HG02642 (cell line): ENCODE data around the gene HOXC10.

Experiments
- ATAC-seq: cut with Tn5 transposase; IDR thresholded peaks from one replicate; pipeline ENCODE4 v1.9.1; 2021; ENCODE audit warnings: mild to moderate bottlenecking; ENCODE audit not compliant: unreplicated experiment, poor library complexity

Gene HOXC10

DNA sequence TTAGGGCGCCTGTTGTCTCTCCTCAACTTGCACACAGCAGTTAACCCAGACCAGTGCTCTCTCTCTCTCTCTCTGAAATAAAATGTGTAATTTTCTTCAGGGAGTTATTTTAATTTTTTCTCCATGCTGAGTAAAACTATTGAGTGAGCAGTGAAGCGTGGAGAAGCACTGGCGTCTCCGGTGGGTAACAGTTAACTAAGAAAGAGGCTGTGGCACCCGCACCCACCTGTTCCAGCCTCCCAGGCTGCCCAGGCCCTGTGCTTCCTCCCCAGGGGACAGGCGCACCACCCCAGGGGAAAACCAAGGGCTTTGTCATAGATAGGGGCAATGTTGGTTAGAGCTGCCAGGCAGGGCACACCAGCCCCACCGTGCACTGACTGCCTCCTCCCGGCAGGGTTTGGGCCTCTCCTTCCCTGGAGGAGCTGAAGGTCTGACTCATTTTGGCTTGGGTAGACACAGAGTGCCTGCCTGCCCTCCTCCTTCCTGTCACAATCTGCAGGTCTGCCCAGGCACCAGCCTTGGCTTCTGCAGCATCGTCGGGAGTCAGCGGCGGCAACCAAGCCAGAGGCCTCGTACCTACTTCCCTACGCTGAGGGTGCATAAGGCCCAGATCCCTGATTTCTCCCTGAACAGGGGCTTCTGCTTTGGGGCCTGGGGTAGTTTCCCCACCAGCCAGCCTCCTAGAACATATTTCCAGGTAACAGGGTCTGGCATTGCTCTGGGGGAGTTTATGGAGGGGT, 51.8 kb downstream of the HOXC10 start:
- ATAC-seq: no peak

DNA sequence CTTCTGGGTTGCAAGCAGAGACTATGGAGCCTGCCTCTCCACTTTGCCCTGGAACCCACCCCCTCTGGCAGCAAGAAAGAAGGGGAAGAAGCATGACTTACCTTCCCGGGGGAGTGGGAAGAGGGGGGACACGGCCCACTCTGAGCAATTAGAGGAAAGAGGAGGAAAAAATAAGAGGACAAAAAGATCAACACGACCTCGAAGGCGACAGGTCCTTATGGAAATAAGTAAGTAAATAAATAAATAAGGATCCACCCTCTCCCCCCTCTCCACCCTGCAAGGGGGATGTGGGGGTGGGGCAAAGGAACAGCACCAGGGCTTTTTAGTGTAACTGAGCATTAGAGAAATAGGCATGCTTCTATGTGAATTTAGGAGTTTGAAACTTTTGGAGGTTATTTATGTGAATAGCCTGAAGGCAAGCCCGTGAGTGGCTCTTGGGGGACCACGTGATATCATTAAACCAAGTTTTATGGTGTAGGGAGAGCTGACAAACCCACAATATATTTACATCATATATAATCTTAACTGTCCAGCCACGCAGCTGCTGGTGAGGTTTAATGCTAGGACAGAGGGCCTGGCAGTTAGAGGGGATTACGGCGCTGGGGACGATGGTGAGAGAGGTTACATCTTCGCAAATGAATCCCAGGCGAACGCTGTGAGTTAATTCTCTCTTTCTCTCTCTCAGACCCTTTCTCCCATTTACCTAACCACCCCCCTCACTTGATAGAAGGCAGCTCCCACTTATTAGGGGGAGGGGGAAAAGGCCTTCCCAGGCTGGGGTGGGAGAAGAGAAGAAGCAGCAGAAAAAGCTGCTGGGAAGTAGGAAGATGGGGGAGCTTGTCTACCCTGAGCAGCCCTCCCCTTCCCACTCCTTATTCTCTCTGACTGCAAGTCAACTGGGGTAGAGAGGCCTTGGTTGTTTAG, 52.7 kb downstream of the HOXC10 start:
- no peak for ATAC-seq

DNA sequence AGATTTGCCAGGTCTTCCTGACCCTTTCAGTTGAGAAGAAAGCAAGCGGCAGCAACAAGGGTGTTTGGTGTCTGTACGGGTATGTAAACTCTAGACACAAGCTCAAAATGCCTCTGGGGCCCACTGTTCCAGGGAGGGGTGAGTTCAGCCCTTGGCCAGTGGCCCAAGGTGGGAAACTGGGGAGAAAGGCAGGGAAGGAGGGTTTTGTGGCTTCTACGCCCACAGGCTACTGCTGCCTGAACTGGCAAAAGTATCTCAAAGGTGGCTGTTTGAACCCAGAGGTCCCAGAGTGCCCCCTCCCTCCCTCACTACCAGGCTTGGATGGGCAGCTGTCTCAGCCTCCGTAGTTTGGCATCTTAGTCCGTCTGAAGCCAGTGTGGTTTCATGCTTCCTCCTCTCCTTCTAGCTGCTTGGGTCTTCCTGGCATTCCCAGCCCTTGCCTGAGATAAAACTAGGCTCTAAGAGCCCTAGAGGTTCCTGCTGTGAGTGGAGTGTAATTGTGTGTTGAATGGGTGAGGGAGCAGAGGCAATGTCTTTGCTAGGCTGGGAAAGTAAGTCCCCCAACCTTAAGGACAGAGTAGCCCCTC, 53.4 kb downstream of the HOXC10 start:
- no peak for ATAC-seq

DNA sequence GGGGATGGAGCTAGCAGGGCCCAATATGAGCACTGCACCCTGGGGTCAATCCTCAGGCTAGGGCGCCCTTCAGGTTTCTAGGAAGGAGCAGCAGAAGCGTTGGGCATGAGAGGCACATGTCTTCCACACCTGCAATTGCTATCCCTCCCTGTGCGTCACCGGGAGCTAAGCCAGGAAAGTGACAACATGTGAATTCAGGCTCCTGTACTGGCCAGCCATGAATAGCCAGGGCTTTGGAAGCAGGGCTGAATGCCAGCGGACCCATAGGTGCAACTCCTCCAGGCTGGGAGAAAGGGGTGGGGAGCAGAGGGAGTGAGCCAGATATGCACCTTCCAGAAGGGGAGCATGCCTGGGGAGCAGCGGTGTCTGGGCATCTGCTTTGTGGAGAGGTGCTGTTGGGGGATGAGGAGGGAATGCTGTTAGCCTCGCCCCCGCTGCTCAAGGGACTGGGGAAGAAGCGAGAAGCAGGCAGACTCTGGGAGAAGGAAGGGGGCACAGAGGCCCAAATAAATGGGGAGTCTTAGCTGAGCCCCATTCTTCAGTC, 54.0 kb downstream of the HOXC10 start:
- ATAC-seq: no peak

DNA sequence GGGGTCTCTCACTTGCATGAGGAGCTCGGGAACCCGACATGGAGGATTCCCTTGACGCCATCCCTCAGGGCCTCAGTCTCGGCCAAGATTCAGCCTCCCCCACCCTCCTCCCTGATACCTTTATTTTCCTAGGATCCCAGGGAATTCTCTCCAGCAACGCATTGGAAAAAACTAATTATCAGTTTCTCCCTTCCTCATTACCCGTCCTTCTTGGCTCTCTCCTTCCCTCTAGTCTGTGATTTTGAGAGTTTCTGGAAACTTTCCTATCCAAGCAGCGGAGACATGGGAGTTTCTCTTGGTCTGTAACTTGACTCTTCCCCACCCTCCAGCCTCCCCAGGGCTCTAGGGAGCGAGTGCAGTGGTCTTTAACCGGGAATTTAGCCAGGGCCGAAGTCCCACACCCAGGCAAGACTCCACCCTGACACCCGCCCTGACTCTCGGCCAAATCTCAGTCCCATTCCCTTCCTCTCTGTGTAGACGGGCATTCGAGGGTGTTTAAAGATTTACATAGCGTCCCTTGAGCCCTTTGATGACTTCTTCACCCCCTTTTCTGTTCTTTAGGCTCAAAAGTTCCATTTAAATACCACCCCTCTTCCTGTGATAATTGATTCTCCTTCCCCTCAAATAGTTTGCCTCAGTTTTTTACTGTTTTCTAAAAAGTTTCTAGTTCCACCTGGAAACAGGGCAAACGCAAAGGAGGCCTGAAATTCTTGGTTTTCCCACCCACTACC, 54.6 kb downstream of the HOXC10 start:
- ATAC-seq: no peak
